ENCODE measurements around the gene CXCL14.

The CXCL14 gene

GRCh38 chr5:135541807-135542502 is 36.8 kb downstream of the CXCL14 start:
- no peak for DNase-seq (ENCODE audit: low spot score)

DNA sequence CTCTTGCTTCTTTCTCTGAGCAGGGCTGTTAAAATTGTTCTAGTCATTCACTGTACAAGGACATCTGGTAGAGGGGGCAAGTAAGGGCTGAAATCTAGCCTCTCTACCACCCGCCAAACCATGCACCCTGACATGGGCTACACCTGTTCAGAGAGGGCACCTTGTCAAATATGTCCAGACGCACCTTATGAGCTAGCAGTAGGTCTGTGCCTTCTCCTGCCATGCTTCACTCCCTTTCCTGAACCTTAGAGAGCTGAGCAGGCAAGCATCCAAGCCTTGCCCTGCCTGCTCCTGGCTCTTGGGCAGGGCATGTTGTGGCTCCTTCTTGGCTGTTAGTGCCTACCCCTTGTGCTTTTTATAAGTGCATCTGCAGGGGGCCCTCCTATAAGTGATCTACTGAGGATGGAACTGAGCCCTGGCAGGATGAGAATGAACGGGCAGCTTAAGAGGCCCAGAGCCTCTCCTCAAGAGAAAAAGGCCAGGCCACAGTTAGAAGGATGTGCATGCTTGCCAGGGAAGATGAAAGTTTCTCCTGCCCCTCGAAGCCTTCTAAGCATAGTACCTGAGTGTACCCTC is 39.3 kb downstream of the CXCL14 start:
- TF ChIP-seq, protein P1, sequence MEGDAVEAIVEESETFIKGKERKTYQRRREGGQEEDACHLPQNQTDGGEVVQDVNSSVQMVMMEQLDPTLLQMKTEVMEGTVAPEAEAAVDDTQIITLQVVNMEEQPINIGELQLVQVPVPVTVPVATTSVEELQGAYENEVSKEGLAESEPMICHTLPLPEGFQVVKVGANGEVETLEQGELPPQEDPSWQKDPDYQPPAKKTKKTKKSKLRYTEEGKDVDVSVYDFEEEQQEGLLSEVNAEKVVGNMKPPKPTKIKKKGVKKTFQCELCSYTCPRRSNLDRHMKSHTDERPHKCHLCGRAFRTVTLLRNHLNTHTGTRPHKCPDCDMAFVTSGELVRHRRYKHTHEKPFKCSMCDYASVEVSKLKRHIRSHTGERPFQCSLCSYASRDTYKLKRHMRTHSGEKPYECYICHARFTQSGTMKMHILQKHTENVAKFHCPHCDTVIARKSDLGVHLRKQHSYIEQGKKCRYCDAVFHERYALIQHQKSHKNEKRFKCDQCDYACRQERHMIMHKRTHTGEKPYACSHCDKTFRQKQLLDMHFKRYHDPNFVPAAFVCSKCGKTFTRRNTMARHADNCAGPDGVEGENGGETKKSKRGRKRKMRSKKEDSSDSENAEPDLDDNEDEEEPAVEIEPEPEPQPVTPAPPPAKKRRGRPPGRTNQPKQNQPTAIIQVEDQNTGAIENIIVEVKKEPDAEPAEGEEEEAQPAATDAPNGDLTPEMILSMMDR (IDR thresholded peaks at IDR 0.05; ENCODE audit: extremely low read depth, missing control alignments) = no peak
- no peak for DNase-seq (ENCODE audit: low spot score)

More at GRCh38 chr5:135541807-135542502, 36.8 kb downstream of the CXCL14 start:
- TF ChIP-seq, protein P1 (IDR thresholded peaks at IDR 0.05; ENCODE audit: extremely low read depth, missing control alignments) = no peak

GRCh38 chr5:135538261-135538660 is 40.5 kb downstream of the CXCL14 start:
- no peak for DNase-seq (ENCODE audit: low spot score)
- TF ChIP-seq, protein P1 (IDR thresholded peaks at IDR 0.05; ENCODE audit: extremely low read depth, missing control alignments) = no peak

GRCh38 chr5:135537745-135538144 is 41.0 kb downstream of the CXCL14 start:
- DNase-seq (ENCODE audit: low spot score) = no peak
- TF ChIP-seq, protein P1 (IDR thresholded peaks at IDR 0.05; ENCODE audit: extremely low read depth, missing control alignments) = no peak

DNA sequence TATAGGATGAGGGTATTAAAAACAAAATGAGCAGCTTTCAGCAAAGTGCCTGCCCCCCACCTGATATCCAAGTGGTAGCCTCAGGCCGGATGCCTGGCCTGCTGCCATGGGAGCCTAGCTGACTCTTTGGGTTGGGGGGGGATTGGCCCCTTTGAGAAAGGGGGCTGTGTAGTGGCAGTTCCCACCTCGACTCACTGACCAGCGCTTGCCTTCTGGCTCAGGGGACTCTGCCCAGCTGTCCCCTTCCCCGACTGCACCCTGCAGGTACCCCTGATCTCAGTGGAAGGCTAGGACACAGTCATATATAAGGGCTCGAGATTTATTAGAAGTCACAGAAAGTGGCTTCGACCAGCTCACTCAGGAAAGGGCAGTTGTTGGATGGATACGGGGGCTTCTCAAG is 41.5 kb downstream of the CXCL14 start:
- no peak for DNase-seq (ENCODE audit: low spot score)
- TF ChIP-seq, protein P1 (IDR thresholded peaks at IDR 0.05; ENCODE audit: extremely low read depth, missing control alignments) = no peak

GRCh38 chr5:135535820-135536801 is 42.7 kb downstream of the CXCL14 start, which contains the start of gene NEUROG1:
TSS of gene NEUROG1 (minus strand) at chr5:135535964. CDS start at chr5:135535690, 274 bp downstream.
- no peak for DNase-seq (ENCODE audit: low spot score)
- TF ChIP-seq, protein P1 (IDR thresholded peaks at IDR 0.05; ENCODE audit: extremely low read depth, missing control alignments) = no peak

All from GM20000 (cell line).